ENCODE results near the gene WDHD1. TPM values are rescaled to one million over a fixed set of nuclear protein-coding genes. Genes with fewer than 3 reads are reported as not detected.
"Not testable (repeated sequence)": the region's sequence is repeated elsewhere in the genome, so short reads cannot be mapped to it uniquely, and the experiment has no call there.

Gene WDHD1
- total RNA-seq, 2 experiments from 2014 or later, result 33.5 to 60.3 TPM

GRCh38 chr14:54974788-54975414 lies 52.0 kb downstream of the WDHD1 start:
- no peak for DNase-seq (ENCODE audit: low spot score)
- H3K27ac ChIP-seq (ENCODE audit: low read depth, low read length, poor library complexity, severe bottlenecking), result no peak overlapping the region
- no TSS peak for BruUV-seq (replicated peaks)
- intact Hi-C loops (cut with micrococcal nuclease; ENCODE audit: unreplicated experiment), result no loop called here
- TF ChIP-seq EZH2phosphoT487 (IDR thresholded peaks at IDR 0.05; ENCODE audit: borderline replicate concordance, low read depth, low read length) (no peak), CTCF (conservative IDR thresholded peaks at IDR 0.05; ENCODE audit: low read length) (no peak)
- no peak overlapping the region for H3K4me3 ChIP-seq (ENCODE audit: low read depth, low read length, poor library complexity, severe bottlenecking)
- H3K9me2 ChIP-seq (ENCODE audit: insufficient read depth, low read length), result no peaks in the 10 kb centered on the region
- H3K4me2 ChIP-seq (ENCODE audit: low read length), result no peak overlapping the region
- H3K9me3 ChIP-seq (ENCODE audit: low read length), result no peaks in the 10 kb centered on the region
- H2AFZ ChIP-seq (ENCODE audit: low read length), result no peak overlapping the region
- H3K36me3 ChIP-seq (ENCODE audit: insufficient read depth, low read length), result peaks cover 89% of the 10 kb centered on the region
- ChIA-PET CTCF (ENCODE audit: unreplicated experiment) (no interaction called here), POLR2A (interaction anchor here (0.6 kb wide), 1 partner anchor 55 kb away, joined by 3 read pairs; no protein-coding TSS in a partner anchor)
- H4K20me1 ChIP-seq (ENCODE audit: insufficient read depth, low read length), result no peaks in the 10 kb centered on the region
- no peaks in the 10 kb centered on the region for H3K4me1 ChIP-seq (ENCODE audit: insufficient read depth, low read length, poor library complexity, severe bottlenecking)
- 0 out of 2 replicates have a peak, but pooled peaks cover 6% of the 10 kb centered on the region for H3K79me2 ChIP-seq (ENCODE audit: insufficient read depth, low read depth, low read length)

GRCh38 chr14:54967496-54967895 lies 59.4 kb downstream of the WDHD1 start:
- H3K4me3 ChIP-seq (ENCODE audit: low read depth, low read length, poor library complexity, severe bottlenecking), result no peak overlapping the region
- H4K20me1 ChIP-seq (ENCODE audit: insufficient read depth, low read length), result no peaks in the 10 kb centered on the region
- no peak overlapping the region for H2AFZ ChIP-seq (ENCODE audit: low read length)
- no peaks in the 10 kb centered on the region for H3K4me1 ChIP-seq (ENCODE audit: insufficient read depth, low read length, poor library complexity, severe bottlenecking)
- BruUV-seq (replicated peaks), result no TSS peak
- ChIA-PET CTCF (ENCODE audit: unreplicated experiment) (no interaction called here), POLR2A (interaction anchor here (0.6 kb wide), 2 partner anchors 20 to 99 kb away, joined by 3 read pairs; no protein-coding TSS in a partner anchor)
- H3K4me2 ChIP-seq (ENCODE audit: low read length), result no peak overlapping the region
- peaks cover 95% of the 10 kb centered on the region for H3K36me3 ChIP-seq (ENCODE audit: insufficient read depth, low read length)
- H3K27ac ChIP-seq (ENCODE audit: low read depth, low read length, poor library complexity, severe bottlenecking), result no peak overlapping the region
- no peaks in the 10 kb centered on the region for H3K9me2 ChIP-seq (ENCODE audit: insufficient read depth, low read length)
- intact Hi-C loops (cut with micrococcal nuclease; ENCODE audit: unreplicated experiment), result no loop called here
- no peaks in the 10 kb centered on the region for H3K9me3 ChIP-seq (ENCODE audit: low read length)
- TF ChIP-seq CTCF (conservative IDR thresholded peaks at IDR 0.05; ENCODE audit: low read length), result no peak
- no peak for TF ChIP-seq EZH2phosphoT487 (IDR thresholded peaks at IDR 0.05; ENCODE audit: borderline replicate concordance, low read depth, low read length)
- no peak for DNase-seq (ENCODE audit: low spot score)
- peaks cover 12% of the 10 kb centered on the region; the same call in 1 of the 2 replicates for H3K79me2 ChIP-seq (ENCODE audit: insufficient read depth, low read depth, low read length)

GRCh38 chr14:54955143-54955542 lies 71.8 kb downstream of the WDHD1 start:
- no peak for DNase-seq (ENCODE audit: low spot score)
- Histone ChIP-seq H3K4me2 (ENCODE audit: low read length) (no peak overlapping the region), H2AFZ (ENCODE audit: low read length) (no peak overlapping the region), H3K4me3 (ENCODE audit: low read depth, low read length, poor library complexity, severe bottlenecking) (no peak overlapping the region), H4K20me1 (ENCODE audit: insufficient read depth, low read length) (no peaks in the 10 kb centered on the region), H3K9me3 (ENCODE audit: low read length) (no peaks in the 10 kb centered on the region), H3K36me3 (ENCODE audit: insufficient read depth, low read length) (peaks cover 60% of the 10 kb centered on the region), H3K27ac (ENCODE audit: low read depth, low read length, poor library complexity, severe bottlenecking) (no peak overlapping the region), H3K79me2 (ENCODE audit: insufficient read depth, low read depth, low read length) (no peaks in the 10 kb centered on the region), H3K9me2 (ENCODE audit: insufficient read depth, low read length) (no peaks in the 10 kb centered on the region), H3K4me1 (ENCODE audit: insufficient read depth, low read length, poor library complexity, severe bottlenecking) (no peaks in the 10 kb centered on the region)
- POLR2A ChIA-PET, result interaction anchor here (0.5 kb wide), 1 partner anchor 78 kb away, joined by 3 read pairs; no protein-coding TSS in a partner anchor
- intact Hi-C loops (cut with micrococcal nuclease; ENCODE audit: unreplicated experiment), result no loop called here
- no TSS peak for BruUV-seq (replicated peaks)
- TF ChIP-seq EZH2phosphoT487 (IDR thresholded peaks at IDR 0.05; ENCODE audit: borderline replicate concordance, low read depth, low read length), result no peak
- no peak for TF ChIP-seq CTCF (conservative IDR thresholded peaks at IDR 0.05; ENCODE audit: low read length)
- CTCF ChIA-PET (ENCODE audit: unreplicated experiment), result no interaction called here

DNA sequence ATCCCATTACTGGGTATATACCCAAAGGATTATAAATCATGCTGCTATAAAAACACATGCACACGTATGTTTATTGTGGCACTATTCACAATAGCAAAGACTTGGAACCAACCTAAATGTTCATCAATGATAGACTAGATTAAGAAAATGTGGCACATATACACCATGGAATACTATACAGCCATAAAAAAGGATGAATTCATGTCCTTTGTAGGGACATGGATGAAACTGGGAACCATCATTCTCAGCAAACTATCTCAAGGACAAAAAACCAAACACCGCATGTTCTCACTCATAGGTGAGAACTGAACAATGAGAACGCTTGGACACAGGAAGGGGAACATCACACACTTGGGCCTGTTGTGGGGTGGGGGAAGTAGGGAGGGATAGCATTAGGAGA lies 73.3 kb downstream of the WDHD1 start:
- intact Hi-C loops (cut with micrococcal nuclease; ENCODE audit: unreplicated experiment); H3K4me2 ChIP-seq (ENCODE audit: low read length); H3K79me2 ChIP-seq (ENCODE audit: insufficient read depth, low read depth, low read length); H4K20me1 ChIP-seq (ENCODE audit: insufficient read depth, low read length); H3K9me2 ChIP-seq (ENCODE audit: insufficient read depth, low read length); POLR2A ChIA-PET; H2AFZ ChIP-seq (ENCODE audit: low read length); H3K9me3 ChIP-seq (ENCODE audit: low read length); DNase-seq (ENCODE audit: low spot score); H3K4me3 ChIP-seq (ENCODE audit: low read depth, low read length, poor library complexity, severe bottlenecking); H3K4me1 ChIP-seq (ENCODE audit: insufficient read depth, low read length, poor library complexity, severe bottlenecking); BruUV-seq (replicated peaks); H3K27ac ChIP-seq (ENCODE audit: low read depth, low read length, poor library complexity, severe bottlenecking); CTCF ChIA-PET (ENCODE audit: unreplicated experiment): not testable (repeated sequence)
- peaks cover 52% of the 10 kb centered on the region for H3K36me3 ChIP-seq (ENCODE audit: insufficient read depth, low read length)
